ENCODE results near the gene BCL11B. TPM values are rescaled to one million over a fixed set of nuclear protein-coding genes. Genes with fewer than 3 reads are reported as not detected.

The BCL11B gene
- total RNA-seq, 6 donors from 2014 or later, result 1.1 to 4.5 (median 2.2) TPM

DNA sequence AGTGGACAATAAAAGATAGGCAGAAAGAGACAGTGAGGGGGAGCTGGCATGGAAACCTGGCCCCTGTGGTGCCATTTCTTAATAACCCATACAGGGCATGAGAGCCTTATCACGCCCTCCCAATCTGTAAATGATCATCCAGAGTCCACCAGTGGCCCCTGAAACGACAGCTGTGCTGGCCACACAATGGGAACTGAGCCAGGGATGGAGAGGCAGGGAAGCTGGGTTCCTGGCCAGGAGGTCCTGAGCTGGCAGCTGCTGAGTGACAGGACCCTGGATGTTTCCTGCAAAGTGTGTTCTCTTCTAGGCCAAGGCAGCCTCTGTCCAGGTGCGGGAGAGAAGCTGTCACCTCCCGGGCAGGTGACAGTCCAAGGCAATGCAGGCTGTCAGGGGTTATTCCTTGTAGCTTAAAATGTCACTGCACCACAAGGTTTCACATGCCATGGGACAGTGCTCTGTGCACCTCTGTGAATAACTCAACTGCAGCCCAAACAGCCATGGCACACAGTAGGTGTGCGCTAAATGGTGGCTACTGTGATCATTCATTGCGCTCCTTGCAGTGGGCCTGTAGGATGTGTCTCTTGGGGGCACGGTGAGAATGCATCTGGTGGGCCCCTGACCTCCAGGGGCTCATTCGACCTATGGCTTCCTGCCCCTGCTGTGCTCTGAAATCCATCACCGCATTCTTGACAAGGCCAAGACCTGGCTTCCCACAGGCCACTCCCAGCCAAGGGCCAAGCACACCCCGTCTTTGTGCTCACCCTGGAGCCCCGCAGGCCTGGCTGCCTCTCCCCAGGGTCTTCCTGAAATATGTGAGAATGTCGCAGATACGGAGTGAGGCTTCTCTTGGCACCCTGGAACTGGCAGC, 46.3 kb upstream of the BCL11B start:
- 45 to 60% methylated on average over 7 to 13 of the region's 13 CpGs for WGBS, 2 donors
- TF ChIP-seq, protein P1, sequence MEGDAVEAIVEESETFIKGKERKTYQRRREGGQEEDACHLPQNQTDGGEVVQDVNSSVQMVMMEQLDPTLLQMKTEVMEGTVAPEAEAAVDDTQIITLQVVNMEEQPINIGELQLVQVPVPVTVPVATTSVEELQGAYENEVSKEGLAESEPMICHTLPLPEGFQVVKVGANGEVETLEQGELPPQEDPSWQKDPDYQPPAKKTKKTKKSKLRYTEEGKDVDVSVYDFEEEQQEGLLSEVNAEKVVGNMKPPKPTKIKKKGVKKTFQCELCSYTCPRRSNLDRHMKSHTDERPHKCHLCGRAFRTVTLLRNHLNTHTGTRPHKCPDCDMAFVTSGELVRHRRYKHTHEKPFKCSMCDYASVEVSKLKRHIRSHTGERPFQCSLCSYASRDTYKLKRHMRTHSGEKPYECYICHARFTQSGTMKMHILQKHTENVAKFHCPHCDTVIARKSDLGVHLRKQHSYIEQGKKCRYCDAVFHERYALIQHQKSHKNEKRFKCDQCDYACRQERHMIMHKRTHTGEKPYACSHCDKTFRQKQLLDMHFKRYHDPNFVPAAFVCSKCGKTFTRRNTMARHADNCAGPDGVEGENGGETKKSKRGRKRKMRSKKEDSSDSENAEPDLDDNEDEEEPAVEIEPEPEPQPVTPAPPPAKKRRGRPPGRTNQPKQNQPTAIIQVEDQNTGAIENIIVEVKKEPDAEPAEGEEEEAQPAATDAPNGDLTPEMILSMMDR (IDR thresholded peaks at IDR 0.05), result no peak
- TF ChIP-seq POLR2AphosphoS5 (IDR thresholded peaks at IDR 0.05), result no peak
- TF ChIP-seq EP300 (IDR thresholded peaks at IDR 0.05), result no peak
- no peak for TF ChIP-seq POLR2A (IDR thresholded peaks at IDR 0.05)

DNA sequence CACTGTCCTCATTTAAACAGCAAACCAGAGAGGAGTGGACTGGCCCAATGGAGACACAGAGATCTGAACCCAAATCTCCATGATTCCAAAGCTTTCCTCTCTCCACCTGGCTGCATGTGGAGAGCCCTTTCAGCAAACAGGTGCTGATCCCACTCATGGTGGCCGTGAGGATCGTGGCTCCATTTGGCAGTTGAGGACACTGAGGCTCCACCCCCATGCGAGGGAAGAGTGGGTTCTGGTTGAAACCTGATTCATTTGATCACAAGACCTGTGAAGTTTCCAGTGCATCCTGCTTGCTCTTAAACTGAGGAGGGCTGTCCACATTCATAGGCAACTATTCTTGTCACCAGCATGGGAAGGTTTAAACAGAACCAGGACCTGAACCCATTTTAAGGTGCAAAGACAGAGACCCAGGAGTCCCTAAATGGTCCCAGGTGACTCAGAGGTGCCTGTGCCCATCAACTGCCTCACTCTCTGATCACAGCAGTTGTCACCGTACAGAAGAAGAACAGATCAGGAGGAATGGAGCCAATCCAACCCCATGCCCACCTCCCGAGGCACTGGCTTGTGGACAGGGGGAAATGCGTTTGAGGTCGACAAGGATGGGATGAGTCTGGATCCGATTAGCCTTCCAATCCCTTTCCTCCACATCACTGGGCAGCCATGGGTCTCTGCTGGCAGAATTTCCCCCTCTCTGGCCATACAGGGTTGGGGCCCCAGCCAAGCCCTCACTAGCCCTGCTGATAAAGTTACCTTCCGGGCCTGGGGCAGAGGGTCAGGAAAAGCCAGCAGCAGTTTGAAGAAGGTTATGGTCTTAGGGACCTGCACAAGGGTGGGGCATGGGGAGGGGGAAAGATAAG, 45.5 kb upstream of the BCL11B start:
- 73 to 85% methylated on average over 5 to 9 of the region's 9 CpGs for WGBS, 2 donors

More for the DNA sequence above, 46.3 kb upstream of the BCL11B start:
- H3K36me3 ChIP-seq, result no peaks in the 10 kb centered on the region
- no peaks in the 10 kb centered on the region for H3K4me1 ChIP-seq
- H3K27me3 ChIP-seq, result no peaks in the 10 kb centered on the region
- DNase-seq, result no peak
- no peaks in the 10 kb centered on the region for H3K9me3 ChIP-seq
- ATAC-seq (ENCODE audit: low FRiP score in 2 of 2), result no peak
- H3K4me3 ChIP-seq, result no peak overlapping the region
- no peak overlapping the region for H3K27ac ChIP-seq

DNA sequence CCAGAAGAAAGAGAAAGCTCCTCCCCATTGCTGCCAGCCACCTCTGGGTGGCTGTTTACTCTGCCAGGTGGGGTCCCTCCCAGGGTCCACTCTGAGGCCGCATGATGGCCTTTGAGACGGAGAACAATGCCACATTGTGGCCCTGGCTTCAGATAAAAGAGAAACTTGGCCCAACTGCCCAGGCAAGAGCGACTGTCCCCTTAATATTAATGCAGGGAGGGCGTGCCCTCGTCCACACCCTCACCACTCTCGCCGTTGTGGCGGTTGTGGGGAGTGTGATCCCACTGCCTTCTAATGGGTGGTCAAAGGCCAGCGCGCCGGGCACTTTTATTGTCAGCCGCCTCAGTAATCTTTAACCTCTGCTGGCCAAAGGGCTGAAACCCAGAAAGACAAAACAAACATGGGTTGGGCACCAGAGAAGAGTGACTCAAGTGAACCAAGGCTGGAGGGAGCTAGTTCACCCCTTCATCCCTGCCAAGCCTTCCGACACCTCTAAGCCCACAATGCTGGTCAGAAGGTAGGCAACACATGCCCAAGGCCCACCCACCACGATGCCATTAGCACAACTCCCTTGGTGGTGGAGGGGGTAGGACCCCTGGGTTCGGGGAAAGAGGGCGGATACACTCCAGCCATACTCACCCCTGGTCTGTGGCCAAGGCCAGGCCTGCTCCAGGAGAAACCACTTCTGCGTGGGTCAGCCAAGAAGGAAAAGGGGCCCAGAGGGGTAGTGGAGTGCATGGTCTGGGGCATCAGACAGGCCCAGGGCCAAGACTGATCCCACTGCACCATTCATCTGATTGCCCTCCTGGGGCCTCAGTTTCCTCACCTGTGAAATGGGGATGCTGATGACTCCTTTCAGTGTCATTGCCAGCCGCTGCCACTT, 44.5 kb upstream of the BCL11B start:
- TF ChIP-seq POLR2AphosphoS5 (IDR thresholded peaks at IDR 0.05), result no peak
- no peak for TF ChIP-seq POLR2A (IDR thresholded peaks at IDR 0.05)
- TF ChIP-seq, protein P1 (IDR thresholded peaks at IDR 0.05), result no peak
- TF ChIP-seq EP300 (IDR thresholded peaks at IDR 0.05), result no peak
- 72 to 82% methylated on average over 13 to 16 of the region's 18 CpGs for WGBS, 2 donors
- H3K36me3 ChIP-seq, result no peaks in the 10 kb centered on the region
- ATAC-seq (ENCODE audit: low FRiP score in 2 of 2) (no peak), DNase-seq (no peak)
- no peaks in the 10 kb centered on the region for H3K4me1 ChIP-seq
- H3K4me3 ChIP-seq, result no peak overlapping the region
- no peak overlapping the region for H3K27ac ChIP-seq
- no peaks in the 10 kb centered on the region for H3K9me3 ChIP-seq
- H3K27me3 ChIP-seq, result no peaks in the 10 kb centered on the region

More for the DNA sequence above, 45.5 kb upstream of the BCL11B start:
- ATAC-seq (ENCODE audit: low FRiP score in 2 of 2), result no peak
- Histone ChIP-seq H3K4me3 (no peak overlapping the region), H3K9me3 (no peaks in the 10 kb centered on the region), H3K4me1 (no peaks in the 10 kb centered on the region), H3K27me3 (no peaks in the 10 kb centered on the region), H3K36me3 (no peaks in the 10 kb centered on the region), H3K27ac (no peak overlapping the region)
- no peak for DNase-seq
- no peak for TF ChIP-seq POLR2AphosphoS5 (IDR thresholded peaks at IDR 0.05)
- no peak for TF ChIP-seq POLR2A (IDR thresholded peaks at IDR 0.05)

DNA sequence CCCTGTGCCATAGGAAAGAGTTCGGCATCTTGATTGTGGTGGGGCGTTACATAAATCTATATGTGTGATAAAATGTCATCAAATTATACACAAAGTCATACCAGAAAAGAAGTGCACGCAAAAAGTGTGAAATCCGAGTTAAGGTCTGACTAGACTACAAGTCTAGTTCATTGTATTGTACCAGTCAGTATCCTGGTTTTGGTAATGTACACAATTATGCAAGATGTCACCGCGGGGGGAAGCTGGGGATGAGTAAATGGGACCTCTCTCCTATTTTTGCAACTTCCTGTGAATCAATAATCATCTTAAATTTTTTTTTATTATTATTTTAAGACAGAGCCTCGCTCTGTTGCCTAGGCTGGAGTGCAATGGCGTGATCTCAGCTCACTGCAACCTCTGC, 43.2 kb upstream of the BCL11B start:
- DNase-seq (no peak), ATAC-seq (ENCODE audit: low FRiP score in 2 of 2) (no peak)
- Histone ChIP-seq H3K4me3 (no peak overlapping the region), H3K36me3 (no peaks in the 10 kb centered on the region), H3K27ac (no peak overlapping the region), H3K27me3 (no peaks in the 10 kb centered on the region), H3K9me3 (peaks cover 0 to 6% (median 0%) of the 10 kb centered on the region in 4 donors), H3K4me1 (no peaks in the 10 kb centered on the region)
- TF ChIP-seq POLR2A (IDR thresholded peaks at IDR 0.05), result no peak
- TF ChIP-seq, protein P1 (IDR thresholded peaks at IDR 0.05), result no peak
- TF ChIP-seq POLR2AphosphoS5 (IDR thresholded peaks at IDR 0.05), result no peak
- TF ChIP-seq EP300 (IDR thresholded peaks at IDR 0.05), result no peak
- WGBS, 2 donors, result 60 to 75% methylated on average over 8 of the region's 8 CpGs

All from upper lobe of left lung (tissue), 6 donors.